ENCODE data around the gene UBE3C.

DNA sequence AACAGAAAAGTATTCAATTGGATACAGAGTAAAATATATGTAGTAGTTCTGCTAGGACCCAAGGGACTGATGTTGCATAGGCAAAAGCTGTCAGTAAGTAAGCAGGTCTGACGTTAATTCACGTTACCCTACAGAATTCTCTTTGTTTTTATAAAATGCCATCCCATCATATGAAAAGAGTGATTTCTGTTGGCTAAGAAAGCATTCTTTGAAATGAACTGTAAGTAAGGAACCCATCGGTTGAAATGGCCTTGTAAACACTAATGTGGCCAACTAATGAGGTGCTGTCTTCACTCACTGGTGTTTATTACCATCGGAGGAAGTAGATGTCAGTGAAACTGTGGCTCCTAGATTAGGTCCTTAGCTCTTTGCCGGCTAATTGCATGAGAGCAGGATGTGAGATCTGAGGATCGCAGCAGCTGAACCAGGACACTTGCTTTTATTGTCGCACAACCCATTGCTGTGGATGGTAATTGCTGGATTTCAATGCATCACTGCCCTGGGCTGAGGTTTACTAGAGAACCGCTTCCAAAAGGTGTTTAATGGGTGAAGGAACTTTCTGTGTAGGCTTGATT is 49.5 kb downstream of the UBE3C start:
- no peak for TF ChIP-seq POLR2A (IDR thresholded peaks at IDR 0.05)
- TF ChIP-seq, protein P1, sequence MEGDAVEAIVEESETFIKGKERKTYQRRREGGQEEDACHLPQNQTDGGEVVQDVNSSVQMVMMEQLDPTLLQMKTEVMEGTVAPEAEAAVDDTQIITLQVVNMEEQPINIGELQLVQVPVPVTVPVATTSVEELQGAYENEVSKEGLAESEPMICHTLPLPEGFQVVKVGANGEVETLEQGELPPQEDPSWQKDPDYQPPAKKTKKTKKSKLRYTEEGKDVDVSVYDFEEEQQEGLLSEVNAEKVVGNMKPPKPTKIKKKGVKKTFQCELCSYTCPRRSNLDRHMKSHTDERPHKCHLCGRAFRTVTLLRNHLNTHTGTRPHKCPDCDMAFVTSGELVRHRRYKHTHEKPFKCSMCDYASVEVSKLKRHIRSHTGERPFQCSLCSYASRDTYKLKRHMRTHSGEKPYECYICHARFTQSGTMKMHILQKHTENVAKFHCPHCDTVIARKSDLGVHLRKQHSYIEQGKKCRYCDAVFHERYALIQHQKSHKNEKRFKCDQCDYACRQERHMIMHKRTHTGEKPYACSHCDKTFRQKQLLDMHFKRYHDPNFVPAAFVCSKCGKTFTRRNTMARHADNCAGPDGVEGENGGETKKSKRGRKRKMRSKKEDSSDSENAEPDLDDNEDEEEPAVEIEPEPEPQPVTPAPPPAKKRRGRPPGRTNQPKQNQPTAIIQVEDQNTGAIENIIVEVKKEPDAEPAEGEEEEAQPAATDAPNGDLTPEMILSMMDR (IDR thresholded peaks at IDR 0.05), result no peak
